HEK293 (cell line): Measurements from ENCODE around the gene BNIPL.
A peak's percentile ranks its signal among the peaks of the same experiment; 100 is the strongest.

Source experiments
- CTCF ChIA-PET: fragments of 350-600 bp; formaldehyde crosslinking; extraction: SDS; loops from one replicate; lab custom pipeline; 2021; ENCODE audit warnings: antibody characterized with exemption; lab: Yijun Ruan, JAX
- POLR2A ChIA-PET: fragments of 300-600 bp; formaldehyde crosslinking; extraction: SDS; loops from one replicate; lab custom pipeline; 2020; ENCODE audit warnings: antibody characterized with exemption, inconsistent platforms; lab: Yijun Ruan, JAX
- H3K27ac ChIP-seq: fragments of 200-500 bp; sonication (Bioruptor generic); 2 replicates; pipeline ENCODE4 v1.5.1; 2014; ENCODE audit warnings: low read depth, low read length, control low read depth, inconsistent platforms; ENCODE audit errors: extremely low read depth
- H3K36me3 ChIP-seq, 2 experiments: fragments of 200-500 bp in 1 of 2; sonication (Bioruptor generic) in 1 of 2; 1 replicate in 1 of 2; 2 replicates in 1 of 2; pipeline ENCODE4 v1.5.1; 2014 to 2017; ENCODE audit warnings: inconsistent platforms in 2 of 2, low read length in 2 of 2; ENCODE audit not compliant: control insufficient read depth in 2 of 2, insufficient read depth in 1 of 2
- H3K4me1 ChIP-seq: fragments of 200-500 bp; sonication (Bioruptor generic); 2 replicates; pipeline ENCODE4 v1.5.1; 2014; ENCODE audit warnings: mild to moderate bottlenecking, low read length, inconsistent platforms; ENCODE audit not compliant: control insufficient read depth, insufficient read depth
- H3K4me3 ChIP-seq: 2 replicates; pipeline ENCODE4 v1.5.1; 2011; ENCODE audit warnings: low read depth, mild to moderate bottlenecking, control low read depth, low read length, moderate library complexity
- H3K9me3 ChIP-seq: fragments of 200-500 bp; sonication (Bioruptor generic); 2 replicates; pipeline ENCODE4 v1.5.1; 2014; ENCODE audit warnings: low read depth, low read length, inconsistent platforms; ENCODE audit not compliant: control insufficient read depth, insufficient read depth
- AEBP2 ChIP-seq: fragments of 450-650 bp; formaldehyde crosslinking; IDR thresholded peaks from 2 replicates; pipeline ENCODE4 v1.5.1; 2016; ENCODE audit warnings: missing biosample characterization, missing genetic modification characterization, borderline replicate concordance
- ATF2 ChIP-seq: fragments of 450-650 bp; formaldehyde crosslinking; IDR thresholded peaks from 2 replicates; pipeline ENCODE4 v1.5.1; 2016; ENCODE audit warnings: missing biosample characterization, missing genetic modification characterization, low read depth
- GLIS2 ChIP-seq: fragments of 450-650 bp; formaldehyde crosslinking; IDR thresholded peaks from 2 replicates; pipeline ENCODE4 v1.5.1; 2016; ENCODE audit warnings: missing biosample characterization, missing genetic modification characterization
- INSM2 ChIP-seq: fragments of 450-650 bp; formaldehyde crosslinking; IDR thresholded peaks from 2 replicates; pipeline ENCODE4 v1.5.1; 2016; ENCODE audit warnings: missing biosample characterization, missing genetic modification characterization
- KLF16 ChIP-seq: fragments of 450-650 bp; formaldehyde crosslinking; IDR thresholded peaks from 2 replicates; pipeline ENCODE4 v1.5.1; 2017; ENCODE audit warnings: missing biosample characterization, missing genetic modification characterization
- PRDM1 ChIP-seq: fragments of 450-650 bp; formaldehyde crosslinking; IDR thresholded peaks from 2 replicates; pipeline ENCODE4; 2016; ENCODE audit warnings: missing biosample characterization, missing genetic modification characterization
- PRDM10 ChIP-seq: fragments of 450-650 bp; formaldehyde crosslinking; IDR thresholded peaks from 2 replicates; pipeline ENCODE4 v1.5.1; 2016; ENCODE audit warnings: missing biosample characterization, missing genetic modification characterization
- SP3 ChIP-seq: fragments of 450-650 bp; formaldehyde crosslinking; IDR thresholded peaks from 2 replicates; pipeline ENCODE4 v1.5.1; 2016; ENCODE audit warnings: missing biosample characterization, missing genetic modification characterization
- SP7 ChIP-seq: fragments of 450-650 bp; formaldehyde crosslinking; IDR thresholded peaks from 2 replicates; pipeline ENCODE4 v1.5.1; 2016; ENCODE audit warnings: missing biosample characterization, missing genetic modification characterization
- TRIM28 ChIP-seq: IDR thresholded peaks from 2 replicates; pipeline ENCODE4 v1.6.1; 2011; ENCODE audit warnings: low read length, control low read depth, borderline replicate concordance
- YY1 ChIP-seq: fragments of 450-650 bp; formaldehyde crosslinking; IDR thresholded peaks from 2 replicates; pipeline ENCODE4 v1.5.1; 2018; ENCODE audit warnings: missing biosample characterization, missing genetic modification characterization
- ZBTB20 ChIP-seq: fragments of 450-650 bp; formaldehyde crosslinking; IDR thresholded peaks from 2 replicates; pipeline ENCODE4 v1.5.1; 2016; ENCODE audit warnings: missing biosample characterization, missing genetic modification characterization
- ZNF174 ChIP-seq: fragments of 450-650 bp; formaldehyde crosslinking; IDR thresholded peaks from 2 replicates; pipeline ENCODE4 v1.5.0; 2017; ENCODE audit warnings: missing biosample characterization, mild to moderate bottlenecking, missing genetic modification characterization
- ZNF266 ChIP-seq: fragments of 450-650 bp; formaldehyde crosslinking; IDR thresholded peaks from 2 replicates; pipeline ENCODE4 v1.5.1; 2016; ENCODE audit warnings: missing biosample characterization, missing genetic modification characterization, low read depth
- ZNF354C ChIP-seq: fragments of 450-650 bp; formaldehyde crosslinking; IDR thresholded peaks from 2 replicates; pipeline ENCODE4 v1.5.1; 2016; ENCODE audit warnings: missing biosample characterization, missing genetic modification characterization, low read depth, borderline replicate concordance
- ZNF362 ChIP-seq: fragments of 450-650 bp; formaldehyde crosslinking; IDR thresholded peaks from 2 replicates; pipeline ENCODE4 v1.5.1; 2016; ENCODE audit warnings: missing biosample characterization, missing genetic modification characterization
- ZNF488 ChIP-seq: fragments of 450-650 bp; formaldehyde crosslinking; IDR thresholded peaks from 2 replicates; pipeline ENCODE4 v1.5.1; 2016; ENCODE audit warnings: missing biosample characterization, missing genetic modification characterization
- ZNF514 ChIP-seq: fragments of 450-650 bp; formaldehyde crosslinking; IDR thresholded peaks from 2 replicates; pipeline ENCODE4 v1.5.1; 2016; ENCODE audit warnings: missing biosample characterization, missing genetic modification characterization
- ZNF558 ChIP-seq: fragments of 450-650 bp; formaldehyde crosslinking; IDR thresholded peaks from 2 replicates; pipeline ENCODE4 v1.5.1; 2016; ENCODE audit warnings: missing biosample characterization, missing genetic modification characterization
- ZNF610 ChIP-seq: fragments of 450-650 bp; formaldehyde crosslinking; IDR thresholded peaks from 2 replicates; pipeline ENCODE4 v1.5.1; 2016; ENCODE audit warnings: missing biosample characterization, missing genetic modification characterization, borderline replicate concordance
- ZNF76 ChIP-seq: fragments of 450-650 bp; formaldehyde crosslinking; IDR thresholded peaks from 2 replicates; pipeline ENCODE4; 2016; ENCODE audit warnings: low read depth, missing biosample characterization, missing genetic modification characterization, borderline replicate concordance
- ZNF837 ChIP-seq: fragments of 450-650 bp; formaldehyde crosslinking; IDR thresholded peaks from 2 replicates; pipeline ENCODE4 v1.5.1; 2016; ENCODE audit warnings: missing biosample characterization, missing genetic modification characterization
- ZSCAN23 ChIP-seq: fragments of 450-650 bp; formaldehyde crosslinking; IDR thresholded peaks from 2 replicates; pipeline ENCODE4 v1.5.1; 2016; ENCODE audit warnings: missing biosample characterization, missing genetic modification characterization
- ZSCAN4 ChIP-seq: fragments of 450-650 bp; formaldehyde crosslinking; IDR thresholded peaks from 2 replicates; pipeline ENCODE4 v1.5.1; 2017; ENCODE audit warnings: missing biosample characterization, missing genetic modification characterization

The BNIPL gene

GRCh38 chr1:151061704-151062103, 25.3 kb downstream of the BNIPL start (continued):
- TF ChIP-seq ZNF174 (tag by site-specific recombination) (no peak), SP3 (tag by site-specific recombination) (no peak)

GRCh38 chr1:151062741-151063371, 26.5 kb downstream of the BNIPL start:
- ChIA-PET POLR2A (interaction anchor here (0.8 to 1.6 kb wide), 5 partner anchors 8 to 103 kb away, joined by 3 to 9 read pairs (median 8); partner anchors contain the start of genes C1orf56 and LYSMD1), CTCF (interaction anchor here (0.9 to 3.0 kb wide), 5 partner anchors 9 to 68 kb away, joined by 3 to 15 read pairs (median 4); partner anchors contain the start of gene C1orf56)
- H3K36me3 ChIP-seq = peaks cover 0 to 25% of the 10 kb centered on the region in 2 experiments; a peak in 2 of 3 replicates
- H3K4me1 ChIP-seq = peaks cover 4% of the 10 kb centered on the region; the same call in 1 of the 2 replicates
- no peaks in the 10 kb centered on the region for H3K9me3 ChIP-seq
- no peak overlapping the region for H3K4me3 ChIP-seq
- H3K27ac ChIP-seq = no peak overlapping the region
- TF ChIP-seq ZNF76 (tag by site-specific recombination) = peak; percentile 39; the same call in 1 of the 2 replicates
- TF ChIP-seq YY1 = no peak; the same call in 1 of the 2 replicates
- peak; percentile 59 for TF ChIP-seq PRDM10 (tag by site-specific recombination)
- TF ChIP-seq ZNF610 = no peak
- TF ChIP-seq ZNF837 (tag by site-specific recombination) = no peak
- TF ChIP-seq ZNF362 (tag by site-specific recombination) = no peak
- TF ChIP-seq GLIS2 (tag by site-specific recombination) = no peak
- no peak for TF ChIP-seq ZNF266 (tag by site-specific recombination)
- peak; percentile 23; the same call in 1 of the 2 replicates for TF ChIP-seq ZNF558 (tag by site-specific recombination)
- TF ChIP-seq SP7 (tag by site-specific recombination) = peak; percentile 43; the same call in 1 of the 2 replicates
- TF ChIP-seq ZNF354C (tag by site-specific recombination) = no peak
- no peak for TF ChIP-seq ZSCAN23 (tag by site-specific recombination)
- TF ChIP-seq ZNF514 (tag by site-specific recombination) = no peak
- TF ChIP-seq ZNF488 (tag by site-specific recombination) = no peak
- TF ChIP-seq ZSCAN4 (tag by site-specific recombination) = no peak
- TF ChIP-seq INSM2 = no peak
- TF ChIP-seq TRIM28 = peak; percentile 71; the same call in 1 of the 2 replicates
- TF ChIP-seq PRDM1 (tag by site-specific recombination) = peak; percentile 66
- no peak for TF ChIP-seq KLF16 (tag by site-specific recombination)
- peak; percentile 45; the same call in 1 of the 2 replicates for TF ChIP-seq ZBTB20 (tag by site-specific recombination)
- TF ChIP-seq AEBP2 (tag by site-specific recombination) = no peak
- TF ChIP-seq ATF2 (tag by site-specific recombination) = peak; percentile 96
